SK-N-SH (cell line): ENCODE results near the gene ADAM33. TPM values are rescaled to one million over a fixed set of nuclear protein-coding genes. Genes with fewer than 3 reads are reported as not detected.

Experiments used
- CTCF ChIA-PET: fragments of 300-600, 350-600 bp; formaldehyde crosslinking; extraction: SDS; loops from one replicate; lab custom pipeline; 2021; lab: Yijun Ruan, JAX
- POLR2A ChIA-PET: fragments of 350-600 bp; sonication (Branson Sonifier 250); formaldehyde crosslinking; extraction: SDS; loops from one replicate; lab custom pipeline; 2020; ENCODE audit warnings: antibody characterized with exemption, inconsistent platforms; lab: Yijun Ruan, JAX
- DNase-seq: peaks from one replicate; pipeline ENCODE4 v3.0.0; 2012
- H2AFZ ChIP-seq: fragments of 200-600 bp; sonication (generic); 2 replicates; pipeline ENCODE4 v1.8.1; 2016; ENCODE audit warnings: antibody characterized with exemption, mild to moderate bottlenecking, low read depth
- H3F3A ChIP-seq: fragments of 200-600 bp; sonication (generic); replicated peaks from 2 replicates; pipeline ENCODE3; 2016; ENCODE audit warnings: antibody characterized with exemption, mild to moderate bottlenecking; ENCODE audit not compliant: insufficient read depth
- H3K27ac ChIP-seq, 2 experiments: fragments of 200-500 bp in 1 of 2; fragments of 200-600 bp in 1 of 2; sonication (Bioruptor generic) in 1 of 2; sonication (generic), shearing (Covaris generic) in 1 of 2; 2 replicates each; pipeline versions ENCODE4 v1.5.1 to v1.6.1; 2014 to 2016; ENCODE audit warnings: low read depth in 2 of 2, inconsistent platforms in 1 of 2, low read length in 1 of 2, mild to moderate bottlenecking in 1 of 2, mixed read lengths in 1 of 2
- H3K27me3 ChIP-seq: fragments of 200-600 bp; sonication (generic), shearing (Covaris generic); 2 replicates; pipeline ENCODE4 v1.6.1; 2016; ENCODE audit warnings: mixed run types; ENCODE audit not compliant: insufficient read depth
- H3K36me3 ChIP-seq, 2 experiments: fragments of 200-500 bp in 1 of 2; fragments of 200-600 bp in 1 of 2; sonication (Bioruptor generic) in 1 of 2; sonication (generic) in 1 of 2; replicated peaks in 1 of 2; 2 replicates each; pipeline versions ENCODE3 to v1.5.1; 2014 to 2016; ENCODE audit warnings: low read length in 1 of 2, mild to moderate bottlenecking in 1 of 2; ENCODE audit not compliant: insufficient read depth in 2 of 2, control insufficient read depth in 1 of 2
- H3K4me1 ChIP-seq, 2 experiments: fragments of 200-500 bp in 1 of 2; fragments of 200-600 bp in 1 of 2; sonication (Bioruptor generic) in 1 of 2; sonication (generic), shearing (Covaris generic) in 1 of 2; 2 replicates each; pipeline versions ENCODE4 v1.5.1 to v1.6.1; 2014 to 2016; ENCODE audit warnings: low read depth in 1 of 2, low read length in 1 of 2, mixed run types in 1 of 2; ENCODE audit not compliant: insufficient read depth in 2 of 2, control insufficient read depth in 1 of 2
- H3K4me2 ChIP-seq: fragments of 200-600 bp; sonication (generic), shearing (Covaris generic); 2 replicates; pipeline ENCODE4 v1.6.1; 2017; ENCODE audit warnings: mixed run types
- H3K4me3 ChIP-seq, 2 experiments: fragments of 200-500 bp in 1 of 2; fragments of 200-600 bp in 1 of 2; sonication (Bioruptor generic) in 1 of 2; sonication (generic), shearing (Covaris generic) in 1 of 2; 2 replicates each; pipeline versions ENCODE4 v1.5.1 to v1.8.1; 2014 to 2016; ENCODE audit warnings: low read depth in 2 of 2, inconsistent platforms in 1 of 2, low read length in 1 of 2, mild to moderate bottlenecking in 1 of 2, mixed read lengths in 1 of 2, moderate library complexity in 1 of 2
- H3K79me2 ChIP-seq: fragments of 200-600 bp; sonication (generic); 2 replicates; pipeline ENCODE4 v1.8.1; 2017; ENCODE audit warnings: mild to moderate bottlenecking; ENCODE audit not compliant: insufficient read depth
- H3K9ac ChIP-seq: fragments of 200-600 bp; sonication (generic); 2 replicates; pipeline ENCODE4 v1.6.1; 2017; ENCODE audit warnings: mixed run types
- H3K9me2 ChIP-seq: fragments of 200-600 bp; sonication (generic); 2 replicates; pipeline ENCODE4 v1.6.1; 2017; ENCODE audit warnings: mixed run types
- H3K9me3 ChIP-seq: fragments of 200-600 bp; sonication (generic); 2 replicates; pipeline ENCODE4 v1.6.1; 2017; ENCODE audit warnings: mixed run types, mild to moderate bottlenecking, moderate library complexity
- H4K20me1 ChIP-seq: fragments of 200-600 bp; sonication (generic); 2 replicates; pipeline ENCODE4 v1.6.1; 2017; ENCODE audit warnings: mild to moderate bottlenecking, mixed run types; ENCODE audit not compliant: insufficient read depth
- CHD2 ChIP-seq: fragments of 150-350 bp; IDR thresholded peaks from 2 replicates; pipeline ENCODE4 v1.6.1; 2018; ENCODE audit warnings: low read length; ENCODE audit not compliant: partially characterized antibody
- CTCF ChIP-seq: fragments of 200-600 bp; sonication (generic); IDR thresholded peaks from 2 replicates; pipeline ENCODE4 v1.6.1; 2017; ENCODE audit warnings: antibody characterized with exemption, mild to moderate bottlenecking, moderate library complexity
- EP300 ChIP-seq, 2 experiments: IDR thresholded peaks; 2 replicates each; pipeline versions ENCODE4 v1.4.0 to v1.6.1; 2012; ENCODE audit warnings: borderline replicate concordance in 1 of 2, low read depth in 1 of 2, low read length in 1 of 2
- FOSL2 ChIP-seq: IDR thresholded peaks from 2 replicates; pipeline ENCODE4 v1.4.0; 2012; ENCODE audit warnings: low read depth, mild to moderate bottlenecking, moderate library complexity, borderline replicate concordance
- GABPA ChIP-seq: IDR thresholded peaks from 2 replicates; pipeline ENCODE4 v1.4.0; 2012; ENCODE audit warnings: low read depth, mild to moderate bottlenecking
- JUND ChIP-seq: IDR thresholded peaks from 2 replicates; pipeline ENCODE4 v1.4.0; 2012
- MEF2A ChIP-seq: IDR thresholded peaks from 2 replicates; pipeline ENCODE4 v1.4.0; 2012; ENCODE audit warnings: low read depth, borderline replicate concordance
- NFIC ChIP-seq: IDR thresholded peaks from 2 replicates; pipeline ENCODE4 v1.4.0; 2012; ENCODE audit warnings: borderline replicate concordance
- PBX3 ChIP-seq: IDR thresholded peaks from 2 replicates; pipeline ENCODE4; 2012
- RAD21 ChIP-seq: IDR thresholded peaks from 2 replicates; pipeline ENCODE4 v1.6.1; 2012; ENCODE audit warnings: mild to moderate bottlenecking, low read length
- REST ChIP-seq: IDR thresholded peaks from 2 replicates; pipeline ENCODE4 v1.6.1; 2012; ENCODE audit warnings: mild to moderate bottlenecking, low read depth, low read length, moderate library complexity
- RXRA ChIP-seq: IDR thresholded peaks from 2 replicates; pipeline ENCODE4 v1.4.0; 2012; ENCODE audit warnings: low read depth, mild to moderate bottlenecking, borderline replicate concordance
- SMC3 ChIP-seq: IDR thresholded peaks from 2 replicates; pipeline ENCODE4 v1.6.1; 2012; ENCODE audit warnings: low read depth, low read length, improper control_type of control experiment
- USF1 ChIP-seq: IDR thresholded peaks from 2 replicates; pipeline ENCODE4 v1.4.0; 2012; ENCODE audit warnings: low read depth, borderline replicate concordance
- WGBS: methylation state at CpG from one replicate; pipeline ENCODE4 v1.1.6; 2017; ENCODE audit warnings: low lambda C conversion rate; 5-methylcytosine and 5-hydroxymethylcytosine counted together
- polyA plus RNA-seq, 3 experiments: library from polyadenylated mRNA; depleted of rRNA; stranded (reverse); fragments of >200 nt; gene quantifications; 2 replicates each; pipeline ENCODE4 v1.2.3, GENCODE V29; 2012

ADAM33 gene
- polyA plus RNA-seq, 1 of the 3 experiments (the other 2 are of a cell fraction) = 4.8 TPM

- Histone ChIP-seq H3F3A (no peaks in the 10 kb centered on the region), H2AFZ (no peak overlapping the region), H3K79me2 (no peaks in the 10 kb centered on the region), H3K4me2 (no peak overlapping the region), H3K9me2 (no peaks in the 10 kb centered on the region), H3K9me3 (no peaks in the 10 kb centered on the region), H3K4me1 (no peaks in the 10 kb centered on the region), H3K9ac (no peak overlapping the region), H3K27me3 (no peaks in the 10 kb centered on the region), H3K4me3 (no peak overlapping the region; a peak in 1 of 4 replicates), H4K20me1 (no peaks in the 10 kb centered on the region), H3K27ac (no peak overlapping the region), H3K36me3 (no peaks in the 10 kb centered on the region)
- ChIA-PET CTCF (interaction anchor here (0.6 to 7.8 kb wide), 50 partner anchors 8 to 329 kb away, joined by 3 to 301 read pairs (median 4); partner anchors contain the start of genes ADAM33, ADISSP, AP5S1 and CDC25B), POLR2A (no interaction called here)
- TF ChIP-seq REST (peak; percentile 68; the same call in 1 of the 2 replicates), FOSL2 (no peak), USF1 (no peak), EP300 (IDR thresholded peaks at IDR 0.05; ENCODE audit: borderline replicate concordance in 1 of 2, low read depth in 1 of 2, low read length in 1 of 2) (no peak)
- 54% methylated on average over 4 of the region's 4 CpGs for WGBS
- DNase-seq = no peak
These were observed 29.7 kb upstream of the ADAM33 start for GRCh38 chr20:3711484-3711941.

- H4K20me1 ChIP-seq = no peaks in the 10 kb centered on the region
- no peaks in the 10 kb centered on the region for H3K79me2 ChIP-seq
- no peaks in the 10 kb centered on the region for H3K9me2 ChIP-seq
- H3K27ac ChIP-seq = no peak overlapping the region
- peak; percentile 93 for DNase-seq
- H2AFZ ChIP-seq = no peak overlapping the region
- H3K9ac ChIP-seq = no peak overlapping the region
- ChIA-PET CTCF (interaction anchor here (0.6 to 7.8 kb wide), 59 partner anchors 9 to 353 kb away, joined by 3 to 301 read pairs (median 4); partner anchors contain the start of genes ADAM33, ADISSP, AP5S1 and CDC25B), POLR2A (interaction anchor here (0.7 kb wide), 1 partner anchor 34 kb away, joined by 3 read pairs; no protein-coding TSS in a partner anchor)
- H3K4me1 ChIP-seq = no peaks in the 10 kb centered on the region
- H3F3A ChIP-seq = no peaks in the 10 kb centered on the region
- 42% methylated on average over 9 of the region's 18 CpGs for WGBS
- H3K4me2 ChIP-seq = no peak overlapping the region
- H3K4me3 ChIP-seq = peak overlapping the region in 1 of 2 experiments; percentile 43; a peak in 1 of 4 replicates
- H3K9me3 ChIP-seq = no peaks in the 10 kb centered on the region
- H3K27me3 ChIP-seq = no peaks in the 10 kb centered on the region
- no peak for TF ChIP-seq GABPA
- no peak for TF ChIP-seq JUND
- no peak for TF ChIP-seq RXRA
- peak; percentile 91 for TF ChIP-seq CTCF
- TF ChIP-seq SMC3 = peak; percentile 90
- no peak for TF ChIP-seq PBX3
- peak; percentile 38; the same call in 1 of the 2 replicates for TF ChIP-seq NFIC
- no peak for TF ChIP-seq MEF2A
- TF ChIP-seq RAD21 = peak; percentile 76
- peak; percentile 39 for TF ChIP-seq CHD2
- H3K36me3 ChIP-seq = no peaks in the 10 kb centered on the region
These were observed 29.1 kb upstream of the ADAM33 start for GRCh38 chr20:3710703-3711483.
